ENCODE data around the gene SCARB2.
A peak's percentile ranks its signal among the peaks of the same experiment; 100 is the strongest.
"Not testable (repeated sequence)": the region's sequence is repeated elsewhere in the genome, so short reads cannot be mapped to it uniquely, and the experiment has no call there.

Gene SCARB2

GRCh38 chr4:76213415-76214176, at the start of gene SCARB2:
SCARB2 (minus strand) TSS chr4:76213824; CDS start chr4:76213543, 281 bp downstream.
- peak; percentile 45 to 51 for DNase-seq (ENCODE audit: low read depth in 2 of 2)

GRCh38 chr4:76260571-76260970, 46.9 kb upstream of the SCARB2 start:
- DNase-seq (ENCODE audit: low read depth in 2 of 2), result no peak

GRCh38 chr4:76257824-76258223, 44.2 kb upstream of the SCARB2 start:
- no peak for DNase-seq (ENCODE audit: low read depth in 2 of 2)

- DNase-seq (ENCODE audit: low read depth in 2 of 2), result no peak
Measured at GRCh38 chr4:76256968-76257367, 43.3 kb upstream of the SCARB2 start.

GRCh38 chr4:76256032-76256431, 42.4 kb upstream of the SCARB2 start:
- DNase-seq (ENCODE audit: low read depth in 2 of 2), result no peak

- no peak for DNase-seq (ENCODE audit: low read depth in 2 of 2)
Measured at GRCh38 chr4:76253511-76253910, 39.9 kb upstream of the SCARB2 start.

- no peak for DNase-seq (ENCODE audit: low read depth in 2 of 2)
Measured at GRCh38 chr4:76252271-76252653, 38.6 kb upstream of the SCARB2 start.

GRCh38 chr4:76251441-76252270, 38.0 kb upstream of the SCARB2 start, which contains the start of gene FAM47E:
FAM47E (plus strand) TSS chr4:76251721; CDS start chr4:76251747, 26 bp downstream.
- DNase-seq (ENCODE audit: low read depth in 2 of 2), result no peak

- no peak for DNase-seq (ENCODE audit: low read depth in 2 of 2)
Measured at GRCh38 chr4:76250962-76251361, 37.3 kb upstream of the SCARB2 start.

GRCh38 chr4:76246852-76247251, 33.2 kb upstream of the SCARB2 start:
- no peak for DNase-seq (ENCODE audit: low read depth in 2 of 2)

- no peak for DNase-seq (ENCODE audit: low read depth in 2 of 2)
Measured at GRCh38 chr4:76246025-76246424, 32.4 kb upstream of the SCARB2 start.

GRCh38 chr4:76243877-76244276, 30.3 kb upstream of the SCARB2 start:
- not testable (repeated sequence) for DNase-seq (ENCODE audit: low read depth in 2 of 2)

GRCh38 chr4:76240236-76240635, 26.6 kb upstream of the SCARB2 start:
- DNase-seq (ENCODE audit: low read depth in 2 of 2), result no peak

GRCh38 chr4:76238701-76239100, 25.1 kb upstream of the SCARB2 start:
- DNase-seq (ENCODE audit: low read depth in 2 of 2), result no peak

- no peak for DNase-seq (ENCODE audit: low read depth in 2 of 2)
Measured at GRCh38 chr4:76238236-76238635, 24.6 kb upstream of the SCARB2 start.

- no peak for DNase-seq (ENCODE audit: low read depth in 2 of 2)
Measured at GRCh38 chr4:76235915-76236314, 22.3 kb upstream of the SCARB2 start.

- DNase-seq (ENCODE audit: low read depth in 2 of 2), result no peak
Measured at GRCh38 chr4:76235407-76235806, 21.8 kb upstream of the SCARB2 start.

GRCh38 chr4:76234679-76235044, 21.0 kb upstream of the SCARB2 start:
- DNase-seq (ENCODE audit: low read depth in 2 of 2), result no peak

GRCh38 chr4:76233967-76234678, 20.5 kb upstream of the SCARB2 start:
- DNase-seq (ENCODE audit: low read depth in 2 of 2), result no peak

- no peak for DNase-seq (ENCODE audit: low read depth in 2 of 2)
Measured at GRCh38 chr4:76233529-76233928, 19.9 kb upstream of the SCARB2 start.

- no peak for DNase-seq (ENCODE audit: low read depth in 2 of 2)
Measured at GRCh38 chr4:76233083-76233482, 19.5 kb upstream of the SCARB2 start.

GRCh38 chr4:76232681-76233080, 19.1 kb upstream of the SCARB2 start:
- DNase-seq (ENCODE audit: low read depth in 2 of 2), result no peak

All from stimulated activated CD8-positive, alpha-beta memory T cell treated with anti-CD3 and anti-CD28 coated beads, Interleukin-2, amount 100 ng/mL, for 1 hour (primary cell).